GM21619 (cell line): ENCODE measurements around the gene MAP4K2.

Experiments used
- ATAC-seq: cut with Tn5 transposase; IDR thresholded peaks from one replicate; pipeline ENCODE4 v1.9.1; 2021; ENCODE audit not compliant: unreplicated experiment

Gene MAP4K2

DNA sequence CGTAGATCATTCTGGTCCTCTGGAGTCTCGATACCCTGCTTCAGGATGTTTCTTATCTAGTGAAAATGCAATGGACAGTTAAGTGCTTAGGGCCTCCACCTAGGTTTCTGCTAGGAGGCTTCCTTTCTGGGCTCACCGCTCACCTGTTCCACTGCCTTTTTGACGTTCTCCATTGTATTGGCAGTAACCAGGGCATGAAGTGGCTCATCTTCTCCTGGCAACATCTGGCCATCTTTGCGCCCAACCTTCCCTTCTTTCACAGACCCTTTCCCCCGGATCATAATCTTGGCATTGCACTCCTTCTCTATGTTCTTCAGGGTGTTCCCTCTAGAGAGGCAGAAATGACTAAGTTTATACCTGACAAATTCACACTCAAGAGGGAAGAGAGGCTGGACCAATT is 33.7 kb downstream of the MAP4K2 start:
- ATAC-seq, result no peak

DNA sequence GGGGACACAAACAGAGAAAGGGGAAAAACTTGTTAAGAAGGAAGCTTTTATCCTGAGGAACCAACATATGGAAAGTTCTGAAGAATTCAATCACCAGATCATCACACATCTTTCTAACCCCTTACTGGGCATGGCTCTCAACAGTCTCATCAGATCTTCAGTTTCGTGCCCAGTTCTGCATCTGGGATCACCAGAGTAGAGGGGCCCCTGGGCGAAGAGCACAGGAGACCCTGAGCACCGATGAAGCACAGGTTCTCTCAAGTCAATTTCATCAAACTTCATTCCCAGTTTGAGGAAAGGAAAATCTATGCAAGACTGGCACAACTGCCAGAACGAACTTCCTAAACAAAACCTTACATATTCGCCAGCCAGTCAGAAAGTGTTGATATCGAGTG is 34.7 kb downstream of the MAP4K2 start:
- ATAC-seq, result no peak

DNA sequence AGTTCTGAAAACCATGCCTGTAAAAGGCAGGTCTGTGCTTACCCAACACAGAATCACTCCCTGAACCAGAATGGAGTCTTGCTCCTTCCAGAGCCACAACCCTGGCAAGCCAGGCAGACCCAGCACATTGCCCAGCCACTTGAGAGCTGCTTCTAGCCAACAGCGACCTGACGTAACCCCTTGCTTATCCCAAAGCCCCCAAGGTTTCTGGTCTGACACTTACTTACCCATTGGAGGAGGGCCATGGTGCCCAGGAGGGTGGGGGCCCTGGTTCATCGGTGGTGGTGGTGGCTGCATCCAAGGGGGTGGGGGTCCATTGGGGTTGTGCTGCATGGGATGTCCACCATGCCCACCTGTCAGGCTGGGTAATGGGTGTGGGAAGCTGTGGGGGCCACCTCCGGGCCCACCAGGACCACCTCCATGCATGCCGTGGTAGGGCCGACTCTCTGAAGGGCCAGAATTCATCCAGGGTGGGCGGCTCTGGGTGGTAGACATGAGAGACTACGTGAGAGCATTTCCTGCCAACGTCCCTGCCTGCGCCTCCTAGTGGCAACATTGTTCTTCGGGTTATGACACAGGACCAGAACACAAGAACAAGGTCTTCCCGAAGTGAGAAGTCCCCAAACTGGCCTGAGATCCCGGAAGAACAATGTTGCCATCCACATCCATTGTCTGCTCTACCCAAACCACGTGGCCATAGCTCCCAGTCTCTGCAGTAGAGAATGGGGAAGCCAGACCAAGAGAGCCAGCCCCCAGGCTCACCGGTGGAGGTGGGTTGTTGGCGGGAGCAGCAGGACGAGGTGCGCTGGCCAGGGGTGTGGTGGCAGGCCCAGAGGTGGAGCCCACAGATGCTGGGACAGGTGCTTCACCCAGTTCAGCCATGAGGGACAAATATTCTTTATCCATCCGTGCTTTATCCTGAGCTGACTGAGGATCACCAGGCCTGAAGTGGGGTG is 35.4 kb downstream of the MAP4K2 start:
- ATAC-seq, result no peak

DNA sequence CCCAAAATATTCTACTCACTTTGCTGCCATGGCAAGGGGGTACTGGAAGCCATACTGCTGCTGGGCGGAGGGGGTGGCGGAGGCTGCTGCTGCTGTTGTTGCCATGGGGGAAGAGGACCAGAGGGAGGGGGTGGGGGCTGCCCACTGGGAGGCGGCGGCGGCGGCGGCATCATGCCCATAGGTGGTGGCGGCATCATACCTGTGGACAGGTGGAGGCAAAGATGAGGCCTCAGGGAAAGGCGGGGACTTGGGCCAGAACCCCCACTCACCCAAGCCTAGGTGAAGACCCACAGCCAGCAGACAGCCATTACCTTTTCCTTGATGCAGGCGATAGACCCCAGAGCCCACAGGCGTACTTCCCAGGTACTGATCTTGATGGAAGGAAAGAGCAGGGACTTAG is 36.1 kb downstream of the MAP4K2 start:
- ATAC-seq, result no peak

DNA sequence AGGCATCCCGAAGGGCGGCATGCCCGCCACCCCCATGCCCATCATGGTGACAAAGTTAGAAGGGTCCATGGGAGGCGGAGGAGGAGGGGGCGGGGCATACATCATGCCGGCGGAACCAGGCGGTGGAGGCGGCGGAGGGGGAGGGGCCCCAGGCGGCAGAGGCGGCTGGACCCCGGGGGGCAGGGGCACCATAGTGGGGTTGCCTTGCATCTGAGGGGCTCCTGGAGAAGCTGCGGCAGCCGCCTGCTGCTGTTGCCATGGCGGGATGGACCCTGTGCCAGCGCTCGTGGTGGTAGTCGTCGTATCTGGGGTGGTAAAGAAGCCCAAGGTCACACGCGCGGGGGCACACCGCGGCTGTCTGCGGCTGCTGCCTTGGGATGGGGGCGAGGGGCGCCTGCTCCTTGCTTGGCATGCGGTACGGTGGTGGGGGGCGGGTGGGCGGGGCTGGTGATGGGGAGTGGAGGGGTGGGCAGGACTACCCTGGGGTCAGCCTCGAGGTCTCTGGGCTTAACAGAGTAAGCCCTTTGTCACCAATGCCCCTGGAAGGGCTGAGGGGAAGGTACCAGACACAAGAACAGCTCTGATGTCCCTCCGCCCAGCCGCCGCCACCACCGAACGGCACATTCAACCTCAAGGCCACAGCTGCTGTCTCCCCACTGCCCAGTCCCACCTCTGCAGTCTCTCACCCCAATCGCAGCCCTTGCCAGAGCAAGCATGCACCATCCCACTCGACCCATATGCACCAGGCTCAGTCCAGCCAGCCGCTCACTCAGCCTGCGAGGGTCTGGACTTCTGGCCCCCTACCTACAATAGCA is 37.0 kb downstream of the MAP4K2 start:
- ATAC-seq, result no peak

DNA sequence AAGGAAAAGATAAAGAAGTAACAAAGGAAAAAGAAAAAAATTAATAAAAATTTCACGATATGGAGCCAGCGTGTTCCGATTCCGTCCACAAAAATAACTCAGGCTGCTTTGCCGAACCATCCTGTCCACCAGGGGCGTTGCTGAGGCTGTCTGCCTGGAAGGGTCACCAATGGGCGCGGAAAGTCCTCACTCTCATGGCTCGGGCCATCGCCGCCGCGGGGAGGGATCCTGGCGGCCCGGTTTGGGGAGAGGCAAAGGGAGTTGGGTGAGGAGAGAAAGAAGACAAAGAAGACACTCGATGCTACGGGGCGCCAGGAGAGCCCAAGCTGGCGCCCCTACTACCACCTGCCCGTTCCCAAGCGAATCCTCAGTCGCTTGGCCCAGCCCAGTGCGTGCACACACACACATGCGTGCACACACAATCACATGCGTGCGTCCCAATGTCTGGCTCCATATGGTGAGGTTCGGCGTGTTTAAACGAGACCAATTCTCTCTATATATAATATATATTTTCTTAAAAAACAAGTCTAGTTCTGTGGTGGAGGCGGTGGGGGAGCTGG is 37.6 kb downstream of the MAP4K2 start:
- ATAC-seq, result no peak

DNA sequence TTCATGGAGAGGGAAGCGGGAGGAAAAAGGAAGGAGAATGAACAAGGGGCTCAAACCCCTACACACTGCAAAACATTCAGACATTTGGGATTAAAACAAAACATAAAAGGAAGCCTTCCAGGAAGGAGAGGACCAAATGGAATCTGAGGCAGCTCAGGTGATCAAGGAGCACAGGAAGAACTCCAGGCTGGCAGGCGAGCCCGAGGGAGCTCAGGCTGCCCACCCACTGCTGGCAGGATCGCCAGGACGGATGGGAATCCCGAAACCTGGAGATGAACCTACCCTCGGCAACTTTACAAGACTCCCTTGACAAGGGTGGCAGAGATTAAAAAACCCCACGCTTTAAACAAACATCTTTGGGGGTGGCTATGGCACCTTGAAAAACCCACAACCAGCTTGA is 38.3 kb downstream of the MAP4K2 start:
- ATAC-seq, result no peak

DNA sequence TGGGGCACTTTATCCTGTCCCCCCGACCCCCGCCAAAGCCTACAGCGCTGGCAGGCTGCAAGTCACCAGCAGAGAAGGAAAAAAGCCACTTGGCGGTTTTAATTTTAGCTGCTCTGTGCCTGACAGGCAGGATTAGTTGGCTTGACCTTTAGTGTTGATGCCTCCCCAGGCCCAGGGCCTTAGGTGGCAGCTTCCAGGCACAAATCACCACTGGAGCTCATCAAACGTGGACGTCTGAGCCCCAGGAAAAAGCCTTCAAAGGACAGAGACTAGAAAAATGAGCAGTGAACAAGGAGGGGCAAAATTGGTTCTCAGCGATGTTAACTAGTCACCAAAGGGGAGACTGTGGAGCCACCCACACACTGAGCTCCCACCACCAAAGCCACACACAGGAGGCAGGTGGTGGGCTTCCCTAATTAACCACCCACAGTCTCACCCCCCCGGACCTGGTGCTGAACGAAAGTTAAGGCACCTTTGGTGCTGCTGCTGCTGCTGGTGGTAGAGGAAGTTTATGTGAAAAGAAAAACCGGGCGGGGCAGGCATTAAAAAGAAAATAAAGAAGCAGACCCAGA is 38.9 kb downstream of the MAP4K2 start:
- ATAC-seq, result no peak

DNA sequence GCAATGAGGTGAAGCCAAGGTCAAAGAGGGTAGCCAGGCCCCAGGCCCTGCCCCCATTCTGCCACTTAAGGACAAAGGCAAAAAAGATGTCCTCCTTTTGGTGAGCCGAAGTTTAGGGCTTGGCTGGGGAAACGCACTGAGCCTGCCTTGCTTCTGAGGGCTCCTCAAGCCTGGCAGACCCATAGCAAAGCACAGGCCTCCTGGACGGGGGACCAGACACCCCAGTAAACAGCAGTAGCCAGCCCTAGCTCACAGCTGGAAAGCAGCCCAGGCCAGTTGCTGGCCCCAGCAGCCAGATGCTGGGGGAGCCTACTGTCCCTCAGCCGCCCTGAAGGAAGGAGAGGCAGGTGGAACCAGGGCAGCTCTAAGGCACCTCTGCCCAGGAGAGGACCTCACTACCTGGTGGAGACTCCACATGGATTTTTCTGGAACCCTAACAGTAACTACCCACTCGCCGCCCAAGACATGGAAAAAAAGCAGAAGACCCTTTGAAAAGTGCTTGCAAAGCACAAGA is 39.4 kb downstream of the MAP4K2 start:
- no peak for ATAC-seq

DNA sequence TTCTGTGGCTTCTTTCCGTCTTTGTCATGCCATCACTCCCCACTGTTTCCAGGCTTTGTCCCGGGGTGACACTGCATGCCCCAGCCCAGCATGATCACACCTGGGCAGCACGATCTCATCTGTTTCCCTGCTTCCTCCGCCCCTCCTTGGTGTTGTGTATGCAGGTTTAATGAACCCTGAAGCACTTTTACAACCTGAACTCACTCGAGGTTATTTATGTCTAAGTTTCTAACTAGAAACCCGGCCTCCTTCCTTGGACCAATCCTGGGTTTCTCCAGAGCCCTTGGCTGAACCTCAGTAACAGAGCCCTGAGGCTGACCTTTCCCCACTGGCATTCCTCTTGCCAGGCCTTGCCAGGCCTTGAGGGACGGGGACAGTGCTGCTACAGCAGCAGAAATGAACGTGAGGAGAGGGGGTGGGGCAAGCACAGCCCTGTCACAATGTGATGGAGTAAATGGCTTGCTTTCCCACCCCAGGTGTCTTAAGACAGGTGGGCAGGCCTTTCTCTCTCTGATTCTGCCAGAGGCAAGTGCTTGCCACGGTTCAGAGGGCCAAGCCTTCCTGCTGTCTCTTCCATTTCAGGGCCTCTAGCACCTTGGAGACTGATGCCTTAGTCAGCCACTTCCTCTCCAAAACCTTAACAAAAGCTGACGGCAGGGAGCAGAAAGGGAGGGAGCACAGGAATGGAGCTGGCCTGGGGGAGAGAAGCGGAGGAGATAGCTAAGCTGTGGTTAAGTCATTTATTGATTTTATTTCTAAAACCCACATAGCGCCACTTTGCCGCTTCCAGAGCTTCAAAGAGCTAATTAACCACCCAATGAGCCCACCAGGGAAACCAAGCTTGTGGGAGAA is 40.1 kb downstream of the MAP4K2 start:
- ATAC-seq, result no peak

DNA sequence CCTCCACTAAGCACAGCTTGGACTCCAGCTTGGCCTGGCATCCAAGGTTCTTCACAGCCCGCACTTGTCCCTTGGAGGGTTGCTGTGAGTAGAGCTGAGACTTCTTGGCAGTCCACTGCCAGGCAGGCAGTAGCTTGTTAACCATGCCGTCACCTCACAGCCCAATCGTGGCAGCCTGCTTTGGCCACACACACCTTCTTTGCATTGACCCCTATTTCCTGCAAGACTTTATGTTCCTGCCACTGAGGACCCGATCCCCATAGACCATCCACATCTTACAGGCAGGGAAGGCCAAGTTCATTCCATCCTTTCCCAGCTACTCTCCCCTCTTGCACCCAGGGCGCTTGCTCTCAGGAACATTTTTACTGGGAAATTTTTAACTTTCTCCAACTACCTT is 40.7 kb downstream of the MAP4K2 start:
- ATAC-seq, result no peak

DNA sequence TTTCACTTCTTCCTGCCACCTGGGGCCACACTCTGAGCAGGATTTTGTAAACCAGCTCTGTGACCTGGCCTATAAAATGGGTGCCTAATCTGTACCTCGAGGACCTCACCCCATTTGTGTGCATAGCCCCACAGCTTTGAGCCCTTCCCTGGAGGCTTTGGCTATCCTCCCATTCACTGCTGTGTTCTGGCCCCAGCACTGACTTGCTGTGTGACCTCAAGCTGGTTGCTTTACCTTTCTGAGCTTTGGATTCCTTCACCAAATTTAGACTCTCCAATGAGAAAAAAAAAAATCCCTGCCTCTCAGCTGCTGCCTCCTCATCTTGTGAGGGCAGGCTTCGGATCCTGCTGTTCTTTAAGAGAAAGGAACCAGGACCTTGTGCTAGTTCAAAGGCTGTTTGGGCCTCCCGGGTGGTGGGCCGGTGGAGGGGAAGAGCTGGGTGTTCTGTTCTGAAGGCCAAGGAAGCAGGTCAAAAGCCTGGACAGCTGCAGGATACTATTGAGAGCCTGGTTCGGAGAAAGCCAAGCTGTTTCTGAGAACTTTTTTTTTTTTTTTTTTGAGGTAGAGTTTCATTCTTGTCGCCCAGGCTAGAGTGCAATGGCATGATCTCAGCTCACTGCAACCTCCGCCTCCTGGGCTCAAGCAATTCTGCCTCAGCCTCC is 42.1 kb downstream of the MAP4K2 start:
- ATAC-seq, result no peak

DNA sequence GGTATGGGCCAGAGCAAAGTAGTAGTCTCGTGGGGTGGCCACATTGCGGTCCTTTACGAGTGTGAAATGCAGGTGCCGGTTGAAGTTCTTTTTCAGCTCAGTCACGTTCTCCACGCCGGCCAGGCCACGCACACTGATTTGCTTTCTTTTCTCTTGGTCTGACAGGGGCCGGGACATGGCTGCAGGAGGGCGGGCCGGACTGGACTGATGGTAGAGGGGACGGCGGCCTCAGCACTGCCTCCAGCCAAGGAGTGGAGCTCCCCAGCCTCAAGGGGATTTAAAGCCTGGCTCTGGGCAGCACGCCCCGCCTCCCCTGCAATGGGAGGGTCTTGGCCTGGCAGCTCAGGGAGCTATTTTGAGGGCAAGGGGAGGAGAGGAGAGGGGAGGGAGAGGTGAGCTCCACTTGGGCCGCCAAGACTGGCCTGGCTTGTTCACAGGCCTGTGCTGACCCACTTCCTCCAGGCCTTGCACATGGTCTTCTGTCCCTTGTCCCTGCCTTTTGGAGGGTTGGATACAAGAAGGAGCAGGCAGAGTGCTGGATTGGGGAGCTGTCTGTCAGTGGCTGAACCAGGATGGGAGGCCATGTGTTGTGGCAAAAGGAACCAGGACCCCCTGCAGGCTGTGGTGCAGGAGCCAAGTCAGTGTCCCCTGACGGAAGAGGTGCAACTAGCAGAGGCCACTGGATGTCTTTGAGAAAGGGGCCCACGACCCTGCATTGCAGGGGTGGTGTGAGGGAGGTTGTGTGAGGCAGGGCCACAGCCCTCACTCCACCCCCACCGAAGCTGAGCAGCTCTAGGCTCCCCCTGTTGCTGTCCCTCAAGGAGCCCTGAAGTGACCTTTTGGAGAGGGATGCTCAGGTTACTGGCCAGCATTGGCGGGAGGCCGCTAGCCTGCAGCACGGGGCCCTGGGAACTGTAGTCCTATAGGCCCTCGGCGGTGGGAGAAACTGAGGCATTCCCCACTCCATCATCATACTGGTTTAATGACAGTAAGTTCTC is 43.0 kb downstream of the MAP4K2 start, which contains the start of gene PYGM:
TSS of gene PYGM (minus strand) at position 253 of the 998 bp plus-strand sequence. CDS start at position 177, 76 bp downstream.
- no peak for ATAC-seq

DNA sequence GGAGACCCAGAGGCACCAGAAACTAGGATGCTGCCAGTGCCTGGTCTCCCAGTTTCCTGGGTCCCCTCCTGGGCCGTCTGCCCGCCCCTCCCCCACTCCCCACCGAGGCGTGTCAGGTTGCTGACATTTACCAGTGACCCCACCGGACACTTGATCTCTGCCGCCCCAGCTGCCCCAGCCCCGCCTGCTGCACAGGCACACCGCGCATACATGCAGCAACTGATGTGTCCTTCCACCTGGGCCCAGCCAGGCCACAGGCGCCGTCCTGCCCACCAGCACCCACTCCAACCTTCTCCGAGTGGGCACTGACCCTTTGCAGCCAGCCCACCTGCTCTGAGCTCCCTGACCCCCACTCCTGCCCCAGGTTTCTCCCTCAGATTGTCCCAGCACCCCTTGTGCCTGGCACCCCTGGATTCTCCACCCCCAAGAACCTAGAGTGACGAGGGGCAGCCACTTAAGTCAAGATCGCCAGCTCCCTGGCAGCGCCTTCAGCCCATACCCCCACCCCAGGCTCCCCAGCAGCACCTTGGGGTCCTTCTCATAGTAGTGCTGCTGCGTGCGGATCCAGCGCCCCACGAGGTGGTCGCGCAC is 43.8 kb downstream of the MAP4K2 start:
- no peak for ATAC-seq

DNA sequence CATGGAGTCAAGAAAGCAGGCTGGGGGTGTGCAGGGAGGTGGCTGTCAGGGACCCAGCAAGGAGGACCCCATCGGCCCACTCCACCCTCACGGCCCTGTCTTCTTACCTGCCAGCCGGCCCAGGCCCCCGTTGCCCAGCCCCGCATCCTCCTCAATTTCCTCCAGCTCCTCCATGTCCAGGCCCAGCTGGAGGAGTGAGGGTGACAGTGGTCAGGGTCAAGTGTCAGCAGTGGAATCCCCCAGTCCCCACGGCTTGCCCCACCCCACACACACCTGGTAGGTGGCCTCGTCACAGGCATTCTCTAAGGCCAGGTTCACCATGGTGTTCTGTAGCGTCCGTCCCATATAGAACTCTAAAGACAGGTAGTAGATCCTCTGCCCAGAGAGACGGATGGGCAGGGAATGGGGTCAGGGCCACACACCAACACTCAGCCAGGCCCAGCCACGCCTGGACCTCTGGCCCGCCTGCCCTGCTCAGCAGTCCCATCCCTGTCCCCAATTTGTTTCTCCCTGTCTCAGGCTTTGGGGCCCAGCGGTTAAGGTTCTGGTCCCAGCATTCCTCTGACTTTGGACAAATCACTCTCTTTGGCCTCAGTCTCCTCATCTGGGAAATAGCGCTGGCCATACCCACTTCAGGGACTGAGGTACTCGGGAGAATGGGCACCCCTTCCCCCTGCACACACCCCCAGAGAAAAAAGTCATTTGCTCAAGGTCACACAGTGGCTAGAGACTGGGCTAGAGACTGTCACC is 44.5 kb downstream of the MAP4K2 start:
- no peak for ATAC-seq

DNA sequence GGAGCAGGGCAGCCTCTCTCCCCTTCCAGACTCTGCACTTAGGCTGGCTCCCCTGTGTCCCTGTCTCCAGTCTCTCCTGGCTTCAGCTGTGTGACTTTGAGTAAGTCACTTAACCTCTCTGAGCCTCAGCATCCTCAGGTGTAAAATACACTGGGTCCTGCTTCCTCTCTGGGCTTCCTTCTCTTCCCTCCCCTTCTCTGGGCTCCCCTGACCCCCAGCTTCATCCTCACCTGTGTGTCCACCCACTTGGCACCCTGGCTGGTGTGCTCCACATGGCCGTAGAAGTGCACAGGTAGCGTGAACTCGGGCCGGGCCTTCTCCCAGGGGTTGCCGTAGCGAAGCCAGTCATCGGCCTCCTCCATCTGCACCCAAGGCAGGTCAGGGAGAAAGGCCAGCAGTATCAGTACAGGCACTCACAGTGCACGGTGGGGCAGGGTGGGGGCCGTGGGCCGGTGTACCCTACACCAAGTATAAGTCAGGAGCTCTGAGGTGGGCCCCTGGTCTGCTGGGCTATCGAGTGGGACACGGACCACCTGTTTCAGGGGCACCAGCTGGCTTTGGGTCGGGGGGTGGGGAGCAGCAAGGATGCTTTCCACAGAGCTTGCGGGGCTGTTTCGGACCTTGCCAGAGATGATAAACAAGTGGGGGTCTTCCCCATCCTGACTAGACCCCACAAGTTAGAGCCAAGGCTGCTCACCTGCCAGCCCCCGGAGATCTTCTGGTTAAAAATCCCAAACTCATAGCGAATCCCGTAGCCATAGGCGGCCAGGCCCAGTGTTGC is 45.3 kb downstream of the MAP4K2 start:
- ATAC-seq, result no peak
